ENCODE data around the gene SNRPF.
A peak's percentile ranks its signal among the peaks of the same experiment; 100 is the strongest.

SNRPF gene

DNA sequence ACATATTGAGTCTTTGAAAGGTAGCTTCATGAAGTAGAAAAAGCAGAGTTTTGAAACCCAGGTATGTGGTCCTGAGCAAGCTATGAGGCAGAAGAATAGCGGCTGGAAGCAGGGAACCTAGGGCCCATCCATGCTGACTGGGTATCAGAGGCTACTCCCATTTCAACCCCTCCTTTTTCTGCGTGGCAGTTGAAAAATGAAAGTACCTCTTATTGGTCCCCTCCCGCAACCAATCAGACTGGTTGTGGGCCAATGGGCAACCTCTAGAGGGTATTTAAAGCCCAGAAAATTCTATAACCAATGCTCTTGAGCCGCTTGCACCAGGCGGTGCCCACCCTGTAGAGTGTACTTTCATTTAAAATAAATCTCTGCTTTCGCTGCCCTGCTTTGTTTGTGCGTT, 1.6 kb upstream of the SNRPF start:
- no peak for DNase-seq (ENCODE audit: low read depth)
- H3K4me3 ChIP-seq (ENCODE audit: low read depth, low read length), result no peak overlapping the region

DNA sequence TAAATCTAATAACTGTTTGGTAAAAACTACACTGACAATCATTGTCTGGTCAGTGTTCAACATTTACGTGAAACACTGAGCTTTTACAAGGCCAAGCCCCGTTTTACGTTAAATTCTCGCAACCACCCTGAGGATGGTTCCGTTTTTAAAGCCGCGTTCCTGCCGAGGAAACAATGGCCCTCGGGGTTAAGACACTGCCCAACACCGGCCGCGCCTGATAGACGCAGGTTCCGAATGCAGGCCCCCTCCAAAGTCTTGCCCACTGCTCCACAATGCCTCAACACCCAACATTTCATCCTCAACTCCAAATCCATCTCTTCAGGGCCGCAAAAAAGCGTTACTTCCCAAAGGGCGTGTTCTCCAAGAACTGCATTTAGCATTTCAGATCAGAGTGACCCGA, 953 bp upstream of the SNRPF start:
- no peak for DNase-seq (ENCODE audit: low read depth)
- H3K4me3 ChIP-seq (ENCODE audit: low read depth, low read length), result no peak overlapping the region

DNA sequence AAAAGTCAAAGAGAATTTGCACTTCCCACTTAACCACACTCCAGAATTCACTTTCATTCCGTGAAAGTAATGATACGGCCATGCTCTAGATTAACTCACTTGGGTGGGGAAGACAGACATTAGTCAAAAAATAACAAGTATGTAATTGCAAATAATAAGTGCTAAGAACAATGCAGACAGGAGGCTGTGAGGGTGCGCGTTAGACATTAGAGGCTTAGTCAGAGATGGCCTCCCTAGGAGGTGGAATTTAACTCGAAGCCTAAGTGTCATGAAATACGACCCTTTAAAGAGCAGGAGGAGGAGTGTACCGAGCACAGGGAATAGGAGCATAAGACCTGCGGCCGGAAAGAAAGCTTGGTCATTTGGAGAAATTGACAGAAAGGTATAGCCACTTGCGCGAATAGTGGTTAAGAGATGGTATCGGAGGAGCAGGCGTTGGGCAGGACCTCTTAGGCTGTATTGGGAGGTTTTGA, 628 bp downstream of the SNRPF start:
- DNase-seq (ENCODE audit: low read depth), result no peak
- H3K4me3 ChIP-seq (ENCODE audit: low read depth, low read length), result peak overlapping the region; percentile 75

DNA sequence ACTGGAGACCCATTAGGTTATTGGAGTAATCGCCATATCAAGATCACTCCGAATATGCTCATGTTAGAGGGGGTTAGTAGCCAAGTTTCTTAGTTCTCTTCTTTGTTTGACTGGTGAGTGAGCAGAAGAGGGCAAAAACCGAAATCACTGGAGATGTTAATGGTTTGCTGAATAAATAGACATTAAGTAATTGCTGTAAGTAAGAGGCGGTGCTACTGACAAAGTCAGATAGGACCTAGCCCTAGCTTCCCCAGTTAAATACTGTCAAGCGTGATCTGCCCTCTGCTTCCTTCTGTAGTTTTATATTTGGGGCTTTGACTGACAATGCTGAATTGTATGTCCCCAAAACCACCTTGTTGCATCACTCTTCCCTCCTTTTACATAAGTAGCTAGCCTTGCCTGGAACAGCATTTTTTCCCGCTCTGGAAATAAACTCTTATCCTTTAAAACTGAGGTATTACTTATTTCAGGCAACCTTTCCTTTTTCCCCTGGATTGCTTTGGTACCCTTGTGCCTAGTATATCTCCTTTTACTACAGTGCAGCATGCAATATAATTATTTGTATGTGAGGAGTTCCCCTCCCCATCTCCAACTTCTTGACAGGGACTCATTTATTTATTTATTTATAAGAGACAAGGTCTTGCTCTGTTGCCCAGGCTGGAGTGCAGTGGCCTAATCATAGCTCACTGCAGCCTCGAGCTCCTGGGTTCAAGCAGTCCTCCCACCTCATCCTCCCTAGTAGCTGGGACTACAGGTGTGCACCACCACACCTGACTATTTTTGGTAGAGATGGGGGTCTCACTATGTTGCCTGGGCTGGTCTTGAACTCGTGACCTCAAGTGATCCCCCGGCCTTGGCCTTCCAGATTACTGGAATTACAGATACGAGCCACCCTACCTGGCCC, 1.4 kb downstream of the SNRPF start:
- no peak for DNase-seq (ENCODE audit: low read depth)
- H3K4me3 ChIP-seq (ENCODE audit: low read depth, low read length), result peak overlapping the region; percentile 75

DNA sequence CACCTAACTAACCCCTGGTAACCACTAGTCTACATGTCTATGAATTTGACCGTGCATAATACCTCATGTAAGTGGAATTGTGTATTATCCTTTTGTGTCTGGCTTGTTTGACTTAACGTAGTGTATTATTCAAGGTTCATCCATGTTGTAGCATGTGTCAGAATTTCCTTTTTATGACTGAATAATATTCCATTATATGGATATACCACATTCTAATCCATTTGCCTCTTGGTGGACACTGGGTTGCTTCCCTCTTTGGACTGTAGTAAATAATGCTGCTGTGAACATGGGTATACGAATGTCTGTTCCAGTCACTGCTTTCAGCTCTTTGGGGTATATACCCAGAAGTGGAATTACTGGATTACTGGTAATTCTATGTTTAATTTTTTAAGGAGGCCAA, 3.3 kb downstream of the SNRPF start:
- no peak overlapping the region for H3K4me3 ChIP-seq (ENCODE audit: low read depth, low read length)
- no peak for DNase-seq (ENCODE audit: low read depth)

DNA sequence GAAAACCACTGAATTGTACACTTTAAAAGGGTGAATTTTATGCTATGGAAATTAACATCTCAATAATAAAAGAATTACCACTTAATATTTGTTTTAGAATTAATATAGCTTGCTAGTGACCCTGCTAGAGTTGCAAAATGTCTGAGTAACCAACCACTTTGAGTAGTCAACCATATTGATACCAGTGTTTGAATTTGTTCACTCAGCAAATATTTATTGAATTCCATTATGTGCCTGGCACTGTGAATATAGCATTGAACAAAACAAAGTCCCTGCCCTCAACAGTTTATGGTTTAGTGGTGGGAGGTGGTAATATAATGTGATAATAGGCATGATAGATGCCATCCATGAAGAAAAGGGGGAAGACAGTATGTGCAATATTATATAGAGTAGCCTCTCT, 4.6 kb downstream of the SNRPF start:
- no peak overlapping the region for H3K4me3 ChIP-seq (ENCODE audit: low read depth, low read length)
- DNase-seq (ENCODE audit: low read depth), result no peak

DNA sequence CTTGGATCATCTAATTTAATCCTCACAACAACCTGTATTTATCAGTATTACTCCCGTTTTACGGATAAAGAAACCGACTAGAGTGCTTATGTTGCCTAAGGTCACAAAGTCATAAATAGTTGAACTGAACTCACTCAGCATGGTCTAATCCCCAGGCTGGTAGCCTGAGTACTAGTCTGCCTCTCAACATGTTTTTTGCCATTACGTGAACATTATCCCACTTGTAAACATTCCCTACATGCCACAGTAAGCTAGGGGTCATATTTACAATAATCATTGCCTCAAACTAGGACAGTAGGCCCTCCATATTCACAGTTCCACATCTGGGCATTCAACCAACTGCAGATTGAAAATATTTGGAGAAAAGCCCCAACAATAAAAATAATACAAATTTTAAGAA, 12.1 kb downstream of the SNRPF start:
- DNase-seq (ENCODE audit: low read depth), result no peak
- no peak overlapping the region for H3K4me3 ChIP-seq (ENCODE audit: low read depth, low read length)

DNA sequence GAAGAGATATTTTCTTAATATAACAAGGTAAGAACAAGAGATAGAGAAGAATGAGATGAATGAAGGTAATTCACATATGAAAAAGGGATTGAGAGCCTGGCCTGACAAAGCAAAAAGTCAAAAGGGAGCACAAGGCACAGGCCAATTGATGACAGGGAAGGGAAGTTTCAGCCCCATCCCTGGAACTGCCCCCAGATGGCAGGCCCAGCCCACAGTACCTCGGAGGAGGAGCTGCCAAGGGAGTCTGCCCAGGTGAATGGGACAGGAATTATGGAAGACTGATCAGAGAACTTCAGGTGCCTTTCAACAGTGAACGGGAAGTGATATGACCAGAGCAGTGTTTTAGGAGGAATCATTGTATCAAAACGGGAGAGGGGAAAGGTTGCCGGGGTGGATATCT, 15.7 kb downstream of the SNRPF start:
- H3K4me3 ChIP-seq (ENCODE audit: low read depth, low read length), result no peak overlapping the region
- no peak for DNase-seq (ENCODE audit: low read depth)

DNA sequence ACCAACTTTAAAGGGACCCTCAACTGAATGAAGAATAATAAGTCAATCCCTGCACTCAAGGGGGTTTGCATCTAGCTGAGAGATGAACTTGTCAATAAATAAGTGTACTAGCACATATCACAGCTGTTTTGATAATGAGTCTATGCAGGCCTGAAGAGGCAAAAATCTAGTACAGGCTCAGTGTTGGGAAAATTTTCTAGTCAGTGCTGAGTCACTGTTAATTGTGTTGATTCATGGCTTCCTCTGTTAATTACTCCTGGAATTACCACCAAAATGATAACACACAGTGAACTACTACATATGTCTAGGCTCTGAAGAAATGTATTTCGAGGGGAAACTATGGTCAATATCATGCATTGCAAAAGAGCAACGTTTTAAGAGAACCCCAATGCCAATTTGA, 18.9 kb downstream of the SNRPF start:
- DNase-seq (ENCODE audit: low read depth), result no peak
- H3K4me3 ChIP-seq (ENCODE audit: low read depth, low read length), result no peak overlapping the region

DNA sequence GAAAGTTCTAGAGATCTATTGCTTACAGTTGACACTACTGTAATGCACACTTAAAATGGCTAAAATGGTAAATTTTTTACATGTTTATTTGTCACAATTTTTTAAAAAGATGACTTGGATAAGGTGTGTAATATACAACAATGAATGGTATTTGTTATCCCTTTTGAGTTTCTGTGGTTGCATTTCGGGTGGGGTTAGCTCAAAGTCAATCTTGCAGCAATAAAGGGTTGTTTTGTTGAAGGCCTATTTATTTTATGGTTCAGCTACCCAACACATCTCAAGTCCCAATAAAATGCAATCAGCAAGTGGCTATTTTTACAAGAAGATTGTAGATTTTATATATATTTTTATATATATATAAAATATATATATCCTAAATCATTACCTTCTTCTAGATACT, 22.1 kb downstream of the SNRPF start:
- no peak overlapping the region for H3K4me3 ChIP-seq (ENCODE audit: low read depth, low read length)
- DNase-seq (ENCODE audit: low read depth), result no peak

DNA sequence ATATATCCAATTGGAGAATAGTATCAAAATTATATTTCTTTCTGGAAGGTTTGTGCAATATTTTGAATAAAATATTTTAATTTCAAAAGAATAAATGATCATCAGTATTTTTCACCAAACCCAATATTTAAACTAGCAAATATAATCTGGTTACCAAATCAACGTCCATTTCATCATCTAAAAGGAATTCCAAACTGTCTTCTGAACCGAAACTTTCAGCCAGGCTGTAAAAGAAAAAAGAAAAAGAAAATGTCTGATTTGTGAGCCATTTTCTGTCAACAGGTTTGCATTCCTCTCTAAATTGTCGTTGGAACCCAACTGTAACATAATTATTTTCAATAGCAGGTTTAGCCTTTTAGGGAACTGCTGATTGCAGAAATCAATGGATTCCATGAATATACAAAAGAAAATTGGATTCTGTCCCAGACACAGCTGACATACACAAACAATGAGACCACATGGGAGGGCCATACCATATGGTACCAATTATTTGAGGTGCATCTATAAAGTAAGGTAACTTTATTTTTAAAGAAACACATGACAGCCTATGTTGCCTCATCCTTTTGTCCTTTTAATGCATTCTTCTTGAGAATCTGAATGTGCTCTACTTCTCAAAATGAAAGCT, 22.7 kb downstream of the SNRPF start:
- DNase-seq (ENCODE audit: low read depth), result peak; percentile 46
- no peak overlapping the region for H3K4me3 ChIP-seq (ENCODE audit: low read depth, low read length)

DNA sequence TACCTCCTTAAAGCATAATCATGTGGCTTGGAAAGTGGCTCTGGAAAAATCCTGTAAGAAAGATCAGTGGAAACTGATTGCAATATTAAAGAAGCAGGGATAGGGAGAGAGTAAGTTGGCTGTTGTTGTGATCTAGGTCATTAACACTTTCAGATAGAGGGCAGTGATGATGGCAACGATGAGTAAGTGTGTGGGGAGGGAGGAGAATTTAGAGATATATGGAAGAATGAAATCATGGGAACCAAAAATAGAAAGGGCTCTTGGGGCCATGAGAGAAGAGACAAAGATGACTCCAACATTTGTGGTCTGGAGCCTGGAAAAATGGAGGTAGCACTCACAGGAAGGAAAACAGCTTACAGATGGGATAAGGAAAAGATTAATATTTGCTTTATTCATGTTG, 23.3 kb downstream of the SNRPF start:
- peak; percentile 53 for DNase-seq (ENCODE audit: low read depth)
- no peak overlapping the region for H3K4me3 ChIP-seq (ENCODE audit: low read depth, low read length)

DNA sequence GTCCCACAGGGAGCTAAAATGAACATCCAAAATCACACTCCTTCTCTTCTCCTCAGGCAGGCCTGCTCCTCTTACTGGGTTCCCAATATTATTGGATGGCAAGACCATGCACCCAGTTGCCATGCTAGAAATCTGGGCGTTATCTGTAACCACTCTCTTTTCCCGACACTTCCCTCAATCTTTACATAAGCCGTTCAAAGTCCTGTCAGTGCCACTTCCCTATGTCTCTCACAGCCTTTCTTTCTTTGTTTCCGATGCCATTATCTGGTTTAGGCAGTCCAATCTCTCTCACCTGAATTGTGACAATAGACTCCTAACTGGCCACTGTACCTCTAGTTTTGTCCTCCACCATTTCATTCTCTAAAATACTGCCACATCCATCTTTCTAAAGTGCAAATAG, 24.1 kb downstream of the SNRPF start:
- H3K4me3 ChIP-seq (ENCODE audit: low read depth, low read length), result no peak overlapping the region
- no peak for DNase-seq (ENCODE audit: low read depth)

DNA sequence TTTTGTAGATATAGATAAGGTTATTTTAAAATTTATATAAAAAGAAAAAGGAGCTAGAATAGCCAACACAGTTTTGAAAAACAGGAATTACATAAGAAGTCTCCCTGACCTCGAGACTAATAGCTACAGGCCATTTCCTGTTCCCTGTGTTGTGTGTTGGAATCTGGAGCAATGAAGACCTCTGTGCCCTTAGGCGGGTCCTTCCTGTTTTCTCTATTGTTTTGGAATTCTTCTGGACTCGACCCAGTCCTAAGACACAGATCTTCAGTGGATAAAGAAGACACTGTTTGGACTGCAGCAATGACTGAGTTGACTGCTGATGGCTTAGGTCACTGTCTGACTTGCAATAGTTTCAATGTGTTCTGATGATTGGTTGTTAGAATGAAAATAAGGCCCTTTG, 26.2 kb downstream of the SNRPF start:
- no peak overlapping the region for H3K4me3 ChIP-seq (ENCODE audit: low read depth, low read length)
- no peak for DNase-seq (ENCODE audit: low read depth)

DNA sequence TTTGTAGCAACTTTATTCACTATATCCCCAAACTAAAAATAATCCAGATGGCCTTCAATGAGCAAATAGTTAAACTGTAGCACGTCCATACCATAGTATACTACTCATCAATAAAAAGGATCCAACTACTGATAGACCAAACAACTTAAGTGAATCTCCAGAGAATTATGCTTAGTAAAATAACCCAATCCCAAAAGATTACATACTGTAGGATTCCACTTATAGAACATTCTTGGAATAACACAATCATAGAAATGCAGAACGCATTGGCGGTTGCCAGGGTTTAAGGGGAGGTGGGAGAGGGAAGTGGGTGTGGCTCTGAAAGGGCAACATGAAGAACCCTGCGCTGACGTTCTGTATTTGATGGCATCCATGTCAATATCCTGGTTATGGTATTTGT, 28.6 kb downstream of the SNRPF start:
- no peak overlapping the region for H3K4me3 ChIP-seq (ENCODE audit: low read depth, low read length)
- DNase-seq (ENCODE audit: low read depth), result no peak

DNA sequence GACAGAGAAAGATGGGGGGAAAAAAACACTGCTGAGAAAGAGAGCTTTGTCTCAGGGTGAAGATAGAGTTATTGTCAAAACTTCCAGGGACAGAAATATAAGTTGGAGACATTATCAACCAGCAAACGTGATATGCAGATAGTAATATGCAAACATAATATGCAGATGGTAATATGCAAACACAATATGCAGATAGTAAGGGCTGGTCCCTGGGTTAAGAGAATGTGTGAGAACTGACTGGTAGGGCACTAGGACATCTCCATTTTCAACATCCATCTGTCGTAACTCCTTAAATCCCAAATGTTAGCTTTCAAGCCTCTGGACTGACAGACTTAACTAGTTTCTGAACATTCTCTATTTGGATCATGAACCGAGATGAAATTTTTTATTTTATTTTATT, 32.2 kb downstream of the SNRPF start:
- H3K4me3 ChIP-seq (ENCODE audit: low read depth, low read length), result no peak overlapping the region
- no peak for DNase-seq (ENCODE audit: low read depth)

DNA sequence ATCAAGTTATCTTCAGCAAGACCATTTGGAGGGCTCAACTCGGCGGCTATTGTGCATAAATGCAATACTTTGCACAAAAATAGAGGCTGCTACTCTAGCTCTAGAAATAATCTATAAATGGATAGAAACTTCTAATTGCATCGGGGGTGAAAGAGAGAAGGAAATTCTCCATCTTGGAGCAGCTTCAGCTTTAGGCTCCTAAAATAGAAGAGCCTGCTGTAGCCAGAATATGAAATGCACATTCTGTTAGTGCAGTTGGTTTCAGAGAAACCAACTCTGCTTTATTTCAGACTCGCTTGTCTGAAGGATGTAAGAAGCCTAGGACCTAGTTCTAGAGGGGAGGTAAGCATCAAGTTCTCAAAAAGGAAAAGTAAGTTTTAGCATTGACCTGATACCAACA, 38.1 kb downstream of the SNRPF start:
- no peak for DNase-seq (ENCODE audit: low read depth)
- H3K4me3 ChIP-seq (ENCODE audit: low read depth, low read length), result no peak overlapping the region

DNA sequence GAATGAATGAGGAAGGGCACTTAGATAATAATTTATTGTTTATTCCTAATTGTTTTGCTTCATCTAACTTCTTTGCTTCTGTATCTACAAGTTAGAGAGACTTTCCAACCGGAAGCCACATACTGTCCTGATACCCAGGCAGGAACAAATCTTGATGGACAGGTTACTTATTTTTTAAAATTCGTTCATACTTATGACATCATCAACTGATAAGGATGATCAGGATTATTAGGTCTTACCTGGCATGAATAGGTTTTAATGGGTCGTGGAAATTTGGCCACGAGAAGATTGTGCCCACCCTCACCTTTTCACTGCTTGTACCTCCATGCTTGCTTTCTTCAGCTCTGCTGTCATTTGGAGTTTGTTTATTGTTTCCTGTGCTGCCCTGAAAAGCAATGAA, 39.3 kb downstream of the SNRPF start:
- DNase-seq (ENCODE audit: low read depth), result no peak
- no peak overlapping the region for H3K4me3 ChIP-seq (ENCODE audit: low read depth, low read length)

DNA sequence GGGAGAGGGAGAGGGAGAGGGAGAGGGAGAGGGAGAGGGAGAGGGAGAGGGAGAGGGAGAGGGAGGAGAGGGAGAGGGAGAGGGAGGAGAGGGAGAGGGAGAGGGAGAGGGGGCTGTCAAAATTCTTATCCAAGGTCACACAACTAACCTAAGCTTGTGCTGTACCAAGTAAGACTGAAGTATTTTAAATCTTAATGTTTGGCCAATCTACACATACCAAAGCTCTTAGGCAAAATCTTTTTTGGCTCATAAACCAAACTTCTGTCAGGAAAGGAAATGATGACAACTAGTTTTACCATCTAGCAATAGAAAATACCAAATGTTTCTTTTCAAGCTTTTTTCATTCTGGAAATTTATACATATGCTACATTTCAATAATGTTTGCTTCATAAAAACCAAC, 49.8 kb downstream of the SNRPF start:
- no peak overlapping the region for H3K4me3 ChIP-seq (ENCODE audit: low read depth, low read length)
- peak; percentile 23 for DNase-seq (ENCODE audit: low read depth)

DNA sequence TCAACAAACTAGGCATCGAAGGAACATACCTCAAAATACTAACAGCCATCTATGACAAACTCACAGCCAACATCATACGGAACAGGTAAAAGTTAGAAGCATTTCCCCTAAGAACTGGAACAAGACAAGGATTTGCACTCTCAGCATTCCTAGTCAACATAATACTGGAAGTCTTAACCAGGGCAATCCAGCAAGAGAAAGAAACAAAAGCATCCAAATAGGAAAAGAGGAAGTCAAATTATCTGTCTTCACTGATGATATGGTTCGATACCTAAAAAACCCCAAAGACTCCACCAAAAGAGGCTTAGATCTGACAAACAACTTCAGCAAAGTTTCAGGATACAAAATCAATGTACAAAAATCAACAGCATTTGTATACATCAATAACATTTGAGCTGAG, 51.1 kb downstream of the SNRPF start:
- no peak overlapping the region for H3K4me3 ChIP-seq (ENCODE audit: low read depth, low read length)
- DNase-seq (ENCODE audit: low read depth), result no peak
